SIG-M5 (cell line): Measurements from ENCODE around the gene PHF10.
"Not testable (repeated sequence)": the region's sequence is repeated elsewhere in the genome, so short reads cannot be mapped to it uniquely, and the experiment has no call there.

Experiments
- DNase-seq: peaks from one replicate; lab custom pipeline; 2025; lab: John Stamatoyannopoulos, UW

PHF10 gene

DNA sequence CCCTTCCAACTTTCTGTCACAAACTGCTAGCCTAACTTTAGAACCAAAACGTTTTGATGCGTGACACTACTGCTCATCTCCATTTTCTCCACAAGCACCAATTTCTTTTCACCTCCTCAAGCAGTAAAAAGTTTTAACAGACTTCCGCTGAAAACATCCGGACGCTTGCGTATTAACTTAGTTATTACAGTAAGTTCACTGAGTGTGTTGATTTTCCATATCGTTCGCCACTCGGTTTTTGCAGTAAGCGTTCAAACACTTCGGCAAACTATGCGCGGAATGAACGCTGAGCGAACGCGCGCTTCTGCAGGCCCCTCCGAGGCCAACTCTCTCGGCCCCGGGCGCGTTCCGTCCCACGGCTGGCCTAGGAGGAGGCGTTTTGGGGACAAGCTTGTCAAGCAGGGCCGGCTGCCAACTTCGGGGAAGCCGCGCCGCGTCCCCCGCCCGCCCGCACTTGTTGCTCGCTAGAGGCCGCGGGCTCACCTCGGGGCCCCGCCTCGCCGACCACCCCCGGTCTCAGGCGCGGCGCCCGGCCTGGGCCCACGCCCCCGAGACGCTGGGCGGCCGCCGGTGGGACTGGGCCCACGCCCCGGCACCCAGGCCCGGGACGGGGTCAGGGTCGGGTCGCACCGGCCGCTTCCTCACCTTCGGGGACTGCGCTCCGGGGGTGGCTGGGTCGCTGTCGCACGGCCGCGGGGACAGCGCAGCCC is 945 bp downstream of the PHF10 start:
- no peak for DNase-seq

DNA sequence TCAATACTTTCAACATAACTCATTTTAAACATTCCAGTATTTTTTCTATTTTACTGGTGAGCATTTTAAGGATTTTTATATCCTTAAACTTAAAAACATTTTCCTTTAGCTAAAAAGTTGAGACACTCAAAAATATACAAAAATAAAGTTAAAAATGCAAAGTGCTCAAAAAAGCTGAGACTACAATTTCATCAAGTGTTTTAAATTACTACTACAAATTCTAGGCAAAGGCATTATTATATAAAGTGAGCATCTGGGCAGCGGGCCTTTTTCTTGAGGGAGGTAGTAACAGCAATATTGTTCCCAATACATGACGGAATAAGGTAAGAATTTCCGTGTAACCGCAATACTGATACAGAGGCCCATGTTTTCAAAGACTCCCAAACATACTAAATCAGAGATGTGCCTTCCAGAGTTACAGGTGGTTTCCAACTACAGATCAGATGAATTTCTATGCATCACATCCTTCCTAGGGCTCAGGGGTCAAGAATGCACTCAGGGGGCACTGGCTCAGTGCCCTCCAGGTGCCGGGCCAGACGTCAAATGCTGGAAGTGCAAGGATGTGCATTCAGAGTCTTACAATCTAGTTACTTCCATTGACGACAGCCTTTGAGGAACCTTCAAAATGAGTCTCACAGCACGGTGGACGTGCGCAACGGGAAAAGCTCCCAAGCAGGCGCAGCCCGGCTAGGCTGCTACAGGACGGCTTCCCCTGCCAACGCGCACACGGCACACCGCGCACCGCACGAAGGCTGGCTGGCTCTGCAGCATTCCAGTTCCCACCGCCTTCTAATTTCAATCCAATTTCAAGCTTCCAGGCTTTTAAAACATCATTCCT is 1.7 kb downstream of the PHF10 start:
- DNase-seq: no peak

GRCh38 chr6:169720207-169720855 is 4.0 kb downstream of the PHF10 start:
- no peak for DNase-seq

GRCh38 chr6:169719117-169719516 is 5.2 kb downstream of the PHF10 start:
- DNase-seq: no peak

DNA sequence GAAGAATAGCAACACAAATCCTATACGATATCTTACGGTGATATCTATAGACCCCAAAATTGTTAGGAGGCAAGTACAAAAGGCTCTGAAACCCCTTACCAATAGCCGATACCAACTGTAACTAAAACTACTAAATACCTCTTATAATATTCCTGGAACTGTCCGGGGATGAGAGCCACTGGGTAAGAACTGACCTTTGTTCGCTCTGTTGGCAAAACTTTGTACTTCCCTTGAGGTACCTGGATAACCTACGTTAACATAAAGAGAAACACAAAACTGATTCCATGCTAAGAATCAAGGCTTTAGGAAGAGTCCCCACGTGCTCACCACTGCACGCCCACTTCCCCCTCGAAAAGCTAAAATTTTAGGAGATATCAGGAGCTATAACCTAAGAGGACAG is 9.7 kb downstream of the PHF10 start:
- DNase-seq: no peak

- DNase-seq: no peak
These were observed 10.1 kb downstream of the PHF10 start for GRCh38 chr6:169714178-169714577.

DNA sequence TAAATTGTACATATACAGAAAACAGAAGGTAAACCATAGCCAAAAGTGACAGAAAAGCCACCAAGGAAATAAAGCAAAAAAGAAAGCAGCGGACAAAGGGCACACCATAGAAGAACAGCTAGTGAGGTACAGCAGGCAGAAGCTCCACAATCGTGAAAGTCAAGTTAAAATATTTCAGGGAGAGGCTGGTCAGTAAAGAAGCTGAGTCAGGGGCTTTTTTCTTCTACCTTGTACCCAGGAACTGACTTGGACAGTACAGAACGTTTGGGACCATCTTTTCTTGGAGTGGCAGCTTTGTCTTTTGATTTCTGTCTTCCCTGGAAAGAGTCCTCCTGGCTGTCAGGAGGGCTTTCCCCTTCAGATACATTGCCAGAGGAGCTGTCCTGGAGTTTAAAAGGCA is 14.3 kb downstream of the PHF10 start:
- DNase-seq: no peak

- no peak for DNase-seq
These were observed 15.0 kb downstream of the PHF10 start for GRCh38 chr6:169709293-169709692.

DNA sequence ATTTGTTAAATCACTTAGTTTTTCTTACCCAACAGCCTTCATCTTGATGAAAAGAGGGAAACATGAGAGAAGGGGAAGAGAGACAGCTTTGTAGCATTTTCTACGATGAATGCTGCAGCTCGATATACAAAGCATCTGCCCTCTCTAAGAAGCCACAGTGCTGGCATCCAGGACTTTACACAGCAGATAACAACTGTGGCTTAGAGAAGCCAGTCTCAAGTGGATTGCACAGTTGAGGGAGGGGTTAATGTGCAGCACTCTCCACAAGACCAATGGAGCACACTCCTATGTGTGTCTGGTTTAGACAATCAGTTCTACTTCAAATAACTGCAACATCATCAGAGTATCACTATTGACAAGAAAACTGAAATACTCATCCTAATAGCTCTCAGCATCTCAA is 16.5 kb downstream of the PHF10 start:
- no peak for DNase-seq

GRCh38 chr6:169702840-169703246 is 21.5 kb downstream of the PHF10 start:
- DNase-seq: no peak

- DNase-seq: peak; percentile 48
These were observed 22.1 kb downstream of the PHF10 start, which contains the start of the genes C6orf120 and WDR27 for GRCh38 chr6:169701954-169702839. Gene C6orf120, plus strand, starts transcription at chr6:169702126. Its CDS starts 334 bp downstream, at chr6:169702460. Gene WDR27, minus strand, starts transcription at chr6:169702029. Its CDS starts 13,024 bp downstream, at chr6:169689005.

- no peak for DNase-seq
These were observed 22.9 kb downstream of the PHF10 start for GRCh38 chr6:169701311-169701953.

DNA sequence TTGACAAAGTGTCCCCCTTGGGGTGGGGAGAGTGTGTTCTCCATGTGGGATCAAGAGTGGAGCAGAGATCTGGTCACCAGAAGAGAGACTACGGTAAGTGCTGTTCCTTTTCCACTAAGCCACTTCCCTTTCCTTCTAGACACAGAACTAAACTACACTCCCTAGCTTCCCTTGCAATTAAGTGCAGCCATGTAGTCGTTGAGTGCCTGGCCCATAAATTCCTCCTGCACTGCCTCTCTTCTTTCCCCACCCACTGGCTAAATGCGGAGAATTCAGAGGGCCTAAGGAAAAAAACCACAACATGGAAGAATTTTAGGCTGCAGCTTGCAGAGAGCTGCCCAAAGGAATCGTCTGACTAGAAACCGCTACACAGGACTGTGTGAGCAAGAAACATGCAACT is 24.0 kb downstream of the PHF10 start:
- DNase-seq: no peak

DNA sequence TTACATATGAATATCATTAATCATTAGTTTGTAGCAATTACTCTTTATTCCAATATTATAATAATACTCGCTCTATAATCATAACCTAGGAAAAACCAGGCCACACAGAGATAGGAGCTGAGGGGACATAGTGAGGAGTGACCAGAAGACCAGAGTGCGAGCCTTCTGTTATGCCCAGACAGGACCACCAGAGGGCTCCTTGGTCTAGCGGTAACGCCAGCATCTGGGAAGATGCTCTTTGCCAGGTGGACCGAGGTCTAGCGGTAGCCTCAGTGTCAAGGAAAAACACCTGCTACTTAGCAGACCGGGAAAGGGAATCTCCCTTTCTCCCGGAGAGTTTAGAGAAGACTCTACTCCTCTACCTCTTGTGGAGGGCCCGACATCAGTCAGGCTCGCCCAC is 27.2 kb downstream of the PHF10 start:
- DNase-seq: not testable (repeated sequence)

DNA sequence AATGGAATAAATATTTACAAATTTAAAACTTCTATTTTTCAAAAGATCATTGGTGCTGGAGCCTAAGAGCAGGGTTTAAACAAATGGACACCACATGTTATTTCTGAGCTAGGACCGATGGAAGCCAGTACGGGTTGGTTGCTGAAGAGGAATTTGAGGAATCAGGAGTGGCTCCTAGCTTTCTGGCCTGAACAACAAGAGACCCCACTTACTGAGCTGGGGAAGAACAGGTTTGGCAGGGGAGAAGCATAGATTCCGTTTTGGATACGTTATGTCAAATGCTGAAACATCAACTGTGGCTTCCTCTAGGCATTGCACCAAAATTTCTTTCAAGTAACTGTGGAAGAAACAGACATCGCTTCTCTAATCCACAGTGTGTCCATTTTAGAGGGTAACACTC is 29.2 kb downstream of the PHF10 start:
- DNase-seq: no peak

DNA sequence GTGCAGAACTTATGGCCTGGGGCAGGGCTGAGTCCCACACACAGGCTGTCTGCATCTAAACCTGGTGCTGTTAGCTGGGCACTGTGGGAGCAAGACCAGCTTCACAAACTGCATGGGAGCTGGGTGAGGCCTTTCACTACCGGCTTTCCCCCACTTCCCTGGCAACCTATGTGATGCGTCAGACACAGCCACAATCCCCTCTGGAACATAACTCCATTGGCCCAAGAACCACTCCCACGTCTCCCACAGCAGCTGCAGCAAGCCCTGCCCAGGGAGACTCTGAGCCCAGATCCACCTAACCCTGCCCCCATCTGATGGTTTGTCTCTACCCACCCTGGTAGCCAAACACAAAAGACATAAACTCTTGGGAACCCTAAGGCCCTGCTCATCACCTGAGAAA is 31.8 kb downstream of the PHF10 start:
- DNase-seq: no peak

DNA sequence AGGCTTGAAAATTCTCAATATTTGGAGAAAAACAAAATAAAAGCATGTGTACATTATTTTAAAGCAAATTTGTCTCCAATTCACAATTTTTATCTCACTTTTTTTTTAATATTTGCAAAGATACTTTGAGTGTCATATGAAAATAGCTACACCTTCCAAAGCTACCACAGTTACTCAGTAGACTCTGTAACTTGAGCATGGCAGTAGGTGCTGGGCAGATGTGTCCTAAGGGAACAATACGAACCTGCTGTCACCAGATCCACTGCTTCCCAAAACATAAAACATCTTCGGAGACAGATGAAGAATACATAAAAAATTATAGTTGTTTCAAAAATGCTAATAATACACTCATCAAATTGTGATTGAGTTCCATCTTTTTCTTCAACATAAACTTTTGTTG is 33.0 kb downstream of the PHF10 start:
- DNase-seq: no peak

DNA sequence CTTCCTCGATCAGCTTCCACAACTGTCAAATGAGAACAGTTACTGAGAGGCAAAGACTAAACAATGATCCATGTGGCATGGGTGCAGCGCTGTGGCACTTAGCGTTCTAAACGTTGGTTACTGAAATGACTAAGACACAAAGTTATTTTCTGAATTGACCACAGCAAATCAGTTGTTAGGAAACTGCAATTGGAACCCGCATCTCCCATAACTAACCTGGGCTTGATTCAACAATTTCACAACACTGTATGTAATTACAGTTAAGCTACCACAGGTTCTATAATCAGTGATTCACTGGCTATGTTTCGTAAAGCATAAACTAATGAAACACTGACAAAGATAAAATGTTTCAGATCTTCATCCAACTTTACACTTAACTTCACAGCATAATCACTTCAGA is 35.0 kb downstream of the PHF10 start:
- DNase-seq: peak; percentile 49

DNA sequence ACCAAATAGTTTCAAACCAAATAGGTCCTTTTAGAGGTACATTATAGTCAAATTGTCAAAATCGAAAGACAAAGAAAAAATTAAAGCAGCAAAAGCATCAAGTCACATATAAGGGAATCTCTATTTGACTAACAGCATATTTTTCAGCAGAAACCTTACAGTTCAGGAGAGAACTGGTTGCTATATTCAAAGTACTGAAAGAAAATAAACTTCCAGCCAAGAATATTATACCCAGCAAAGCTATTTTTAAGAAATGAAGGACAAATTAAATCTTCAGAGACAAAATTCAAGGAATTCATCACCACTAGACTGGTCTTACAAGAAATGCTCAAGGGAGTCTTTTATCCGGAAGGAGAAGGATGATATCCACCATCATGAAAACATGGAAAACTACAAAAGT is 38.4 kb downstream of the PHF10 start:
- no peak for DNase-seq

- no peak for DNase-seq
These were observed 40.2 kb downstream of the PHF10 start for GRCh38 chr6:169684056-169684455.

DNA sequence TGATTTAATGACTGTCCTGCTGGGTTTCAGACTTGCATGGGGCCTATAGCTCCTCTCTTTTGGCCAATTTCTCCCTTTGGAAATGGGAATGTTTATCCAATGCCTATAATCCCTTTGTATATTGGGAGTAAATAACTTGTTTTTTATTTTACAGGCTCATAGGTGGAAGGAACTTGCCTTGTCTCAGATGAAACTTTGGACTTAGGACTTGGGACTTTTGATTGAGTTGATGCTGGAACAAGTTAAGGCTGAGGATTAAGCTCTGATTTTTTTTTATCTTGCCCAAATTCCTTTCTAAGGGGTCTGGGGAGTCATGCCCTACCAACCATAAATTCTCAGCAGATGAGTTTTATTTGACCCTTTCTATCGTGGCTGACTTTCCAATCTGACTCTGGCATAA is 46.0 kb downstream of the PHF10 start:
- no peak for DNase-seq
